Parathyroid adenoma (tissue), 2 donors: ENCODE measurements around the gene SLC35D3.
"Not testable (repeated sequence)": the region's sequence is repeated elsewhere in the genome, so short reads cannot be mapped to it uniquely, and the experiment has no call there.

ENCODE experiments used
- H2AFZ ChIP-seq: fragments of 300-600 bp; sonication (generic); one replicate; pipeline ENCODE4 v1.7.0; 2017; ENCODE audit warnings: antibody characterized with exemption, mild to moderate bottlenecking
- H3K27ac ChIP-seq: fragments of 300-600 bp; sonication (generic); one replicate; pipeline ENCODE4 v1.7.0; 2017
- H3K27me3 ChIP-seq: fragments of 300-600 bp; sonication (generic); one replicate; pipeline ENCODE4 v1.7.0; 2017; ENCODE audit warnings: low read length; ENCODE audit not compliant: control insufficient read depth, insufficient read depth
- H3K36me3 ChIP-seq: fragments of 300-600 bp; sonication (generic); one replicate; pipeline ENCODE4 v1.7.0; 2017; ENCODE audit warnings: low read length; ENCODE audit not compliant: control insufficient read depth, insufficient read depth
- H3K4me1 ChIP-seq: fragments of 300-600 bp; sonication (generic); one replicate; pipeline ENCODE4 v1.7.0; 2017; ENCODE audit warnings: control low read depth
- H3K4me2 ChIP-seq: fragments of 300-600 bp; sonication (generic); one replicate; pipeline ENCODE4 v1.7.0; 2017; ENCODE audit warnings: low read length
- H3K4me3 ChIP-seq: fragments of 300-600 bp; sonication (generic); one replicate; pipeline ENCODE4 v1.7.0; 2017; ENCODE audit warnings: low read depth, low read length
- H3K79me2 ChIP-seq: fragments of 300-600 bp; sonication (generic); one replicate; pipeline ENCODE4 v1.7.0; 2017; ENCODE audit warnings: control low read depth
- H3K9ac ChIP-seq: fragments of 300-600 bp; sonication (generic); one replicate; pipeline ENCODE4 v1.7.0; 2017; ENCODE audit warnings: mild to moderate bottlenecking
- H3K9me3 ChIP-seq: fragments of 300-600 bp; sonication (generic); one replicate; pipeline ENCODE4 v1.7.0; 2017; ENCODE audit warnings: low read length; ENCODE audit not compliant: control insufficient read depth
- TF ChIP-seq, protein P1 (sequence below): fragments of 300-600 bp; sonication (generic); IDR thresholded peaks from one replicate; pipeline ENCODE4 v1.7.0; 2017; ENCODE audit warnings: antibody characterized with exemption, mild to moderate bottlenecking
- donor health status: primary hyperparathyroidism.

SLC35D3 gene, protein sequence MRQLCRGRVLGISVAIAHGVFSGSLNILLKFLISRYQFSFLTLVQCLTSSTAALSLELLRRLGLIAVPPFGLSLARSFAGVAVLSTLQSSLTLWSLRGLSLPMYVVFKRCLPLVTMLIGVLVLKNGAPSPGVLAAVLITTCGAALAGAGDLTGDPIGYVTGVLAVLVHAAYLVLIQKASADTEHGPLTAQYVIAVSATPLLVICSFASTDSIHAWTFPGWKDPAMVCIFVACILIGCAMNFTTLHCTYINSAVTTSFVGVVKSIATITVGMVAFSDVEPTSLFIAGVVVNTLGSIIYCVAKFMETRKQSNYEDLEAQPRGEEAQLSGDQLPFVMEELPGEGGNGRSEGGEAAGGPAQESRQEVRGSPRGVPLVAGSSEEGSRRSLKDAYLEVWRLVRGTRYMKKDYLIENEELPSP

DNA sequence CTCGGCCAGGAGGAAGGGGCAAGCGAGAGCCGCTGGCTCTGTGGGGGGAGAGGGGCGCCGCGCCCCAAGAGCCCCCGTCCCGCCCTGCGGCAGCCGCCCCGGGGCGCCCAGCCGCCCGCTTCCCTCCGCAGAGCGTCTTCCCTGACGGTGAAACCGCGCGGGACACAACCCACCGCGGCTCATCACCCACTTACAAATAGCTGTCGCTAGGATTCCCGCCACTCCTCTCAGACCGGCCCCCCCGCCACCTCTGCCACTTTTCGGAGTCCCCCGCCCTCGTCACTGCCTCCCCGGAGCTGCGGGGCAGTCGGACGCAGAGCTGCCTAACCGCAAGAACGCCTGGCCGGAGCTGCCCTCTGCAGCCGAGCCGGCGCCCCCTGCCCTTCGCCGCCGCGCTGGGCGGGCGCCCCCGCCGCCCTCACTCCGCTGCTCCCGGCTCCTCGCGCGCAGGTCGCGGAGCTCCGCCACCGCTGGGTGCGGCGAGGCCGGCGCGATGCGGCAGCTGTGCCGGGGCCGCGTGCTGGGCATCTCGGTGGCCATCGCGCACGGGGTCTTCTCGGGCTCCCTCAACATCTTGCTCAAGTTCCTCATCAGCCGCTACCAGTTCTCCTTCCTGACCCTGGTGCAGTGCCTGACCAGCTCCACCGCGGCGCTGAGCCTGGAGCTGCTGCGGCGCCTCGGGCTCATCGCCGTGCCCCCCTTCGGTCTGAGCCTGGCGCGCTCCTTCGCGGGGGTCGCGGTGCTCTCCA is at the start of gene SLC35D3:
SLC35D3 (plus strand) TSS at position 366 of the 749 bp plus-strand sequence; CDS start at position 494, 128 bp downstream.
- peak within 1 kb of the TSS; percentile 25 for H2AFZ ChIP-seq

DNA sequence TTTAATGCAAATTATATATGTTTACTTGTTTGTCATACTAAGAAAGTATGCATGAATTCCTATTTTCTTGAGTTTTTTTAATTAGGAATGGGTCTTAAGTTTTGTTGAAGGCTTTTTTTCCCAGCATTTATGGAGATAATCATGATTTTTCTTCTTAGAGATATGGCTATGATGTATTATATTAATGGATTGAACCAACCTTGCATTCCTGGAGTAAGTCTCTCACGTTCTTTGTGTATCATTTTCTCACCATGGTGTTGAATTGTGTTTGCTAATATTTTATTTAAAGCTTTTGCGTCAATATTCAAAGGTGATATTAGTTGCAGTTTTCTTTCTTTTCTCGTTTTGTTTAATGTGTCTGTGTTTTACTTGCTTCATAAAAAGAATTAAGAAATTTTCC is 48.4 kb upstream of the SLC35D3 start:
- Histone ChIP-seq H2AFZ (no peak overlapping the region), H3K79me2 (no peaks in the 10 kb centered on the region), H3K27ac (no peak overlapping the region), H3K36me3 (no peaks in the 10 kb centered on the region), H3K9me3 (no peaks in the 10 kb centered on the region), H3K27me3 (no peaks in the 10 kb centered on the region), H3K4me1 (no peaks in the 10 kb centered on the region), H3K4me3 (no peak overlapping the region), H3K4me2 (no peak overlapping the region), H3K9ac (no peak overlapping the region)
- TF ChIP-seq, protein P1, sequence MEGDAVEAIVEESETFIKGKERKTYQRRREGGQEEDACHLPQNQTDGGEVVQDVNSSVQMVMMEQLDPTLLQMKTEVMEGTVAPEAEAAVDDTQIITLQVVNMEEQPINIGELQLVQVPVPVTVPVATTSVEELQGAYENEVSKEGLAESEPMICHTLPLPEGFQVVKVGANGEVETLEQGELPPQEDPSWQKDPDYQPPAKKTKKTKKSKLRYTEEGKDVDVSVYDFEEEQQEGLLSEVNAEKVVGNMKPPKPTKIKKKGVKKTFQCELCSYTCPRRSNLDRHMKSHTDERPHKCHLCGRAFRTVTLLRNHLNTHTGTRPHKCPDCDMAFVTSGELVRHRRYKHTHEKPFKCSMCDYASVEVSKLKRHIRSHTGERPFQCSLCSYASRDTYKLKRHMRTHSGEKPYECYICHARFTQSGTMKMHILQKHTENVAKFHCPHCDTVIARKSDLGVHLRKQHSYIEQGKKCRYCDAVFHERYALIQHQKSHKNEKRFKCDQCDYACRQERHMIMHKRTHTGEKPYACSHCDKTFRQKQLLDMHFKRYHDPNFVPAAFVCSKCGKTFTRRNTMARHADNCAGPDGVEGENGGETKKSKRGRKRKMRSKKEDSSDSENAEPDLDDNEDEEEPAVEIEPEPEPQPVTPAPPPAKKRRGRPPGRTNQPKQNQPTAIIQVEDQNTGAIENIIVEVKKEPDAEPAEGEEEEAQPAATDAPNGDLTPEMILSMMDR = no peak

More for the DNA sequence above, at the start of gene SLC35D3:
- H3K27ac ChIP-seq = no peak within 1 kb of the TSS
- H3K9me3 ChIP-seq = no peaks in the 10 kb centered on the region
- no peaks in the 10 kb centered on the region for H3K36me3 ChIP-seq
- no peak within 1 kb of the TSS for H3K9ac ChIP-seq
- no peaks in the 10 kb centered on the region for H3K79me2 ChIP-seq
- H3K4me3 ChIP-seq = peak within 1 kb of the TSS; percentile 29
- peak within 1 kb of the TSS; percentile 71 for H3K4me2 ChIP-seq
- H3K4me1 ChIP-seq = peaks cover 2% of the 10 kb centered on the region
- peaks cover 11% of the 10 kb centered on the region for H3K27me3 ChIP-seq
- TF ChIP-seq, protein P1 = no peak

DNA sequence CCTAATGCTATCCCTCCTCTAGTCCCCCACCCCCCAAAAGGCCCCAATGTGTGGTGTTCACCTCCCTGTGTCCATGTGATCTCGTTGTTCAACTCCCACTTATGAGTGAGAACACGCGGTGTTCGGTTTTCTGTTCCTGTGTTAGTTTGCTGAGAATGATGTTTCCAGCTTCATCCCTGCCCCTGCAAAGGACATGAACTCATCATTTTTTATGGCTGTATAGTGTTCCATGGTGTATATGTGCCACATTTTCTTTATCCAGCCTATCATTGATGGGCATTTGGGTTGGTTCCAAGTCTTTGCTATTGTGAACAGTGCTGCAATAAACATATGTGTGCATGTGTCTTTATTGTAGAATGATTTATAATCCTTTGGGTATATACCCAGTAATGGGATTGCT is 45.6 kb upstream of the SLC35D3 start:
- not testable (repeated sequence) for H3K4me1 ChIP-seq, H2AFZ ChIP-seq, H3K9ac ChIP-seq, H3K9me3 ChIP-seq, H3K27ac ChIP-seq, H3K36me3 ChIP-seq, H3K4me3 ChIP-seq, H3K79me2 ChIP-seq, H3K4me2 ChIP-seq, H3K27me3 ChIP-seq

DNA sequence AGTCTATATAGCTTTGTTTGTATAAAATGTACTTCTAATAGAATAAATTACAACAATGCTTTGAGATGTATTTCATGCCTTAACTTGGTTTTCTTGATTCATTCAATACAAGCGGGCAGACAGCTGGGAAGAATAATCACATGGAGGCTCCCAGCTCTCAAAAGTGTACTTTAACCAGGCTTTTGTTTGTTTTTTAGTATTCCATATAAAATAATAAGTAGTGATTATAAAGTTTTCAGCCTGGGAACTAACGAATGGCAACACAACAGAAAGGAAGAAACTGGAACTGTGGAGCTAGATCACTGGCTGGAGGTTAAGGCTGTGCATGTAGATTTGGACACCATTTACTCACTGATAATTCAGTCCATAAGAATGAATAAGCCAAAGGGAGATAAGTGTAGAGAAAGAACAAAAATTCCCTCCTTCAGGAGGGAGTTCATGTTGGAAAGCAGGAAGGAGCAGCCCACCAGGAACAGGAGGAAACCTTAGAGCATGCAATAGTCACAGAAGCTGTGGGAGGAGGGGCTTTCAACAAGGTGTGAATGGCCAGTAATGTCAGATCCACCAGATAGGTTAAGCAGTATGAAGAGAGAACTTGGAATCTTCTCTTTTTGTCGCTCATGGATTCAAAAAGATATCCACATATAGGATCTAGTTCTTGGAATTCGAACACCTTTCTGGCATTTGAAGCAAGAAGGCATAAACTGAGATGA is 41.2 kb upstream of the SLC35D3 start:
- no peaks in the 10 kb centered on the region for H3K4me1 ChIP-seq
- no peak overlapping the region for H3K4me2 ChIP-seq
- no peak overlapping the region for H3K9ac ChIP-seq
- H3K36me3 ChIP-seq = no peaks in the 10 kb centered on the region
- H3K4me3 ChIP-seq = no peak overlapping the region
- TF ChIP-seq, protein P1 = no peak
- H3K9me3 ChIP-seq = no peaks in the 10 kb centered on the region
- no peaks in the 10 kb centered on the region for H3K27me3 ChIP-seq
- no peaks in the 10 kb centered on the region for H3K79me2 ChIP-seq
- H3K27ac ChIP-seq = no peak overlapping the region
- H2AFZ ChIP-seq = no peak overlapping the region

DNA sequence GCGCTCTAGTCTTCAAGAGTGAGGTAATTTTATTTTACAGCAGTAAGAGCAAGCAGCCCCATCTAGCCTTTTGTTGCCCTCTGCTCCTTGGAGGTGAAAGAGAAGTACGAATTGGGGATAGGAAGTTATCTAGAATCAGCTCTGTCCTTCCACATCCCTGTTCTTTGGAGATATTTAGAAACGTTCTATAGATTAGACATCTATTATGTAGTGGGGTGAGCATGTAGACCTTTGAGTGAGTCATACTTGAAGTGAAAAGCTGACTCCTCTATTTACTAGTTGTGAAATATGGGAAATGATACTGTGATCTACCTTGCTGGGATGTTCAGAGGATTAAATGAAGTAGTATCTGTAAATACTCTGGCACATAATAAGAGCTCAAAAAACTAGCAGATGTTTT is 36.0 kb upstream of the SLC35D3 start:
- Histone ChIP-seq H3K9me3 (no peaks in the 10 kb centered on the region), H3K9ac (no peak overlapping the region), H3K27me3 (no peaks in the 10 kb centered on the region), H3K4me3 (no peak overlapping the region), H3K27ac (no peak overlapping the region), H3K4me1 (no peaks in the 10 kb centered on the region), H2AFZ (no peak overlapping the region), H3K36me3 (no peaks in the 10 kb centered on the region), H3K79me2 (no peaks in the 10 kb centered on the region), H3K4me2 (no peak overlapping the region)
- TF ChIP-seq, protein P1 = no peak
